IMR-90 (cell line): Measurements from ENCODE around the gene TNFRSF1B. TPM values are rescaled to one million over a fixed set of nuclear protein-coding genes. Genes with fewer than 3 reads are reported as not detected.

Experiments used
- ATAC-seq: fragments of 200-7000 bp; cut with Tn5 transposase; 2 replicates; pipeline ENCODE4 v1.9.1; 2020; ENCODE audit warnings: low read depth, mild to moderate bottlenecking, moderate library complexity
- BruUV-seq: library from RNA; stranded (reverse); fragments of 400-500 nt; replicated peaks from 2 replicates; lab custom pipeline; 2021; lab: Mats Ljungman, UMichigan
- CTCF ChIA-PET: fragments of 300-600 bp; formaldehyde crosslinking; extraction: SDS; loops from one replicate; lab custom pipeline; 2021; ENCODE audit warnings: antibody characterized with exemption; lab: Yijun Ruan, JAX
- POLR2A ChIA-PET: fragments of 300-600 bp; sonication (Branson Sonifier 250); formaldehyde crosslinking; loops from one replicate; lab custom pipeline; 2022; ENCODE audit warnings: antibody characterized with exemption; ENCODE audit not compliant: unreplicated experiment; lab: Charles Lee
- DNase-seq: peaks from one replicate; pipeline ENCODE4 v3.0.0; 2013
- H2AFZ ChIP-seq: replicated peaks from 2 replicates; pipeline ENCODE3; 2013; ENCODE audit warnings: low read length, mild to moderate bottlenecking; ENCODE audit not compliant: poor library complexity
- H2AK5ac ChIP-seq: 2 replicates; pipeline ENCODE4 v1.6.1; 2013; ENCODE audit warnings: low read depth, low read length, inconsistent platforms
- H2AK9ac ChIP-seq: replicated peaks from 2 replicates; pipeline ENCODE3; 2013; ENCODE audit warnings: mild to moderate bottlenecking, low read depth, low read length, moderate library complexity; ENCODE audit not compliant: poor library complexity
- H2BK120ac ChIP-seq: 2 replicates; pipeline ENCODE4 v1.6.1; 2013; ENCODE audit warnings: low read depth, low read length, inconsistent platforms
- H2BK15ac ChIP-seq: 3 replicates; pipeline ENCODE4 v1.6.1; 2013; ENCODE audit warnings: low read depth, low read length, inconsistent platforms
- H2BK20ac ChIP-seq: 2 replicates; pipeline ENCODE4 v1.6.1; 2013; ENCODE audit warnings: low read depth, mild to moderate bottlenecking, inconsistent platforms, low read length, moderate library complexity
- H2BK5ac ChIP-seq: 2 replicates; pipeline ENCODE4 v1.6.1; 2013; ENCODE audit warnings: mild to moderate bottlenecking, low read depth, low read length, inconsistent platforms; ENCODE audit not compliant: poor library complexity, severe bottlenecking
- H3K14ac ChIP-seq: replicated peaks from 2 replicates; pipeline ENCODE4 v1.6.1; 2013; ENCODE audit warnings: low read depth, low read length, inconsistent platforms
- H3K18ac ChIP-seq: 2 replicates; pipeline ENCODE4 v1.6.1; 2013; ENCODE audit warnings: low read depth, low read length, control low read depth
- H3K23ac ChIP-seq: 2 replicates; pipeline ENCODE4 v1.6.1; 2013; ENCODE audit warnings: low read depth, low read length, inconsistent platforms
- H3K27ac ChIP-seq: 2 replicates; pipeline ENCODE4 v1.5.1; 2013; ENCODE audit warnings: mild to moderate bottlenecking, control low read depth, low read length; ENCODE audit not compliant: insufficient read depth
- H3K27me3 ChIP-seq: 2 replicates; pipeline ENCODE4 v1.6.1; 2013; ENCODE audit warnings: low read length; ENCODE audit not compliant: control insufficient read depth, insufficient read depth
- H3K36me3 ChIP-seq: 2 replicates; pipeline ENCODE4 v1.6.1; 2013; ENCODE audit warnings: low read length, mixed read lengths; ENCODE audit not compliant: control insufficient read depth, insufficient read depth
- H3K4ac ChIP-seq: 2 replicates; pipeline ENCODE4 v1.6.1; 2013; ENCODE audit warnings: low read depth, low read length, inconsistent platforms
- H3K4me1 ChIP-seq: 2 replicates; pipeline ENCODE4 v1.6.1; 2013; ENCODE audit warnings: low read length, mixed read lengths; ENCODE audit not compliant: control insufficient read depth, insufficient read depth
- H3K4me2 ChIP-seq: 2 replicates; pipeline ENCODE4 v1.6.1; 2013; ENCODE audit warnings: low read depth, mild to moderate bottlenecking, control low read depth, low read length, moderate library complexity
- H3K4me3 ChIP-seq: 2 replicates; pipeline ENCODE4 v1.5.1; 2013; ENCODE audit warnings: low read depth, mild to moderate bottlenecking, control low read depth, low read length, moderate library complexity; ENCODE audit not compliant: insufficient read depth
- H3K56ac ChIP-seq: 2 replicates; pipeline ENCODE4 v1.6.1; 2013; ENCODE audit warnings: low read length, inconsistent platforms; ENCODE audit not compliant: insufficient read depth; ENCODE audit errors: extremely low read depth
- H3K79me1 ChIP-seq, 2 experiments: 2 replicates each; pipeline ENCODE4 v1.6.1; 2013; ENCODE audit warnings: low read length in 2 of 2, inconsistent platforms in 1 of 2, low read depth in 1 of 2
- H3K9ac ChIP-seq: 2 replicates; pipeline ENCODE4 v1.6.1; 2013; ENCODE audit warnings: low read depth, low read length, control low read depth
- H3K9me1 ChIP-seq: 2 replicates; pipeline ENCODE4 v1.6.1; 2013; ENCODE audit warnings: low read length, inconsistent platforms; ENCODE audit not compliant: insufficient read depth
- H3K9me3 ChIP-seq: 2 replicates; pipeline ENCODE4 v1.6.1; 2013; ENCODE audit warnings: low read length; ENCODE audit not compliant: control insufficient read depth, insufficient read depth
- H4K20me1 ChIP-seq: 2 replicates; pipeline ENCODE4 v1.6.1; 2013; ENCODE audit warnings: low read length, inconsistent platforms; ENCODE audit not compliant: insufficient read depth
- H4K5ac ChIP-seq: 2 replicates; pipeline ENCODE4 v1.6.1; 2013; ENCODE audit warnings: mild to moderate bottlenecking, low read depth, low read length, control low read depth
- H4K8ac ChIP-seq, 2 experiments: 2 replicates each; pipeline ENCODE4 v1.6.1; 2013; ENCODE audit warnings: low read depth in 2 of 2, low read length in 2 of 2, control low read depth in 1 of 2, inconsistent platforms in 1 of 2
- H4K91ac ChIP-seq: 2 replicates; pipeline ENCODE4 v1.6.1; 2013; ENCODE audit warnings: low read depth, low read length, inconsistent platforms; ENCODE audit not compliant: insufficient read depth
- NFE2L2 ChIP-seq: fragments of 150-350 bp; IDR thresholded peaks from 2 replicates; pipeline ENCODE4 v1.6.1; 2016; ENCODE audit warnings: low read depth, mild to moderate bottlenecking, low read length
- RFX5 ChIP-seq: IDR thresholded peaks from 2 replicates; pipeline ENCODE4 v1.8.0; 2012; ENCODE audit warnings: low read depth, mild to moderate bottlenecking, low read length, moderate library complexity
- WGBS, 2 experiments: methylation state at CpG; one replicate each; pipeline versions ENCODE4 v1.1.5 to v1.1.7; 2013; ENCODE audit warnings: missing lambda C conversion rate in 2 of 2; ENCODE audit not compliant: insufficient read length in 1 of 2; ENCODE audit errors: extremely low coverage in 2 of 2; 5-methylcytosine and 5-hydroxymethylcytosine counted together
- dilution Hi-C: fragments of 300-500 bp; cut with HindIII; formaldehyde crosslinking; loops from one replicate; pipeline ENCODE4 v1.14.3; 2018; ENCODE audit warnings: low sequenced_read_pairs; ENCODE audit not compliant: unreplicated experiment
- in situ Hi-C: fragments of 300-500 bp; cut with MboI; formaldehyde crosslinking; loops from 3 replicates; pipeline ENCODE4 v1.14.3; 2019; ENCODE audit warnings: low sequenced_read_pairs, inconsistent platforms, mixed read lengths
- intact Hi-C: fragments of 100-400 bp; cut with micrococcal nuclease; formaldehyde crosslinking; loops from 2 replicates; pipeline ENCODE4 v1.10.0; 2022
- polyA plus RNA-seq, 3 experiments: library from polyadenylated mRNA; depleted of rRNA; stranded (reverse); fragments of >200 nt; gene quantifications; 2 replicates each; pipeline ENCODE4 v1.2.3, GENCODE V29; 2012; ENCODE audit warnings: low replicate concordance in 1 of 3
- total RNA-seq: library from RNA; depleted of rRNA; stranded (reverse); fragments of >200 nt; gene quantifications from 2 replicates; pipeline ENCODE4 v1.2.3, GENCODE V29; 2012
- TF ChIP-seq, protein P1 (sequence below): fragments of 150-350 bp; IDR thresholded peaks from 2 replicates; pipeline ENCODE4 v1.6.1; 2016; ENCODE audit warnings: low read depth, mild to moderate bottlenecking, low read length, moderate library complexity, borderline replicate concordance

TNFRSF1B gene
- total and polyA plus RNA-seq, 2 of the 4 experiments (the other 2 are of a cell fraction), result 4.3 to 8.9 TPM

DNA sequence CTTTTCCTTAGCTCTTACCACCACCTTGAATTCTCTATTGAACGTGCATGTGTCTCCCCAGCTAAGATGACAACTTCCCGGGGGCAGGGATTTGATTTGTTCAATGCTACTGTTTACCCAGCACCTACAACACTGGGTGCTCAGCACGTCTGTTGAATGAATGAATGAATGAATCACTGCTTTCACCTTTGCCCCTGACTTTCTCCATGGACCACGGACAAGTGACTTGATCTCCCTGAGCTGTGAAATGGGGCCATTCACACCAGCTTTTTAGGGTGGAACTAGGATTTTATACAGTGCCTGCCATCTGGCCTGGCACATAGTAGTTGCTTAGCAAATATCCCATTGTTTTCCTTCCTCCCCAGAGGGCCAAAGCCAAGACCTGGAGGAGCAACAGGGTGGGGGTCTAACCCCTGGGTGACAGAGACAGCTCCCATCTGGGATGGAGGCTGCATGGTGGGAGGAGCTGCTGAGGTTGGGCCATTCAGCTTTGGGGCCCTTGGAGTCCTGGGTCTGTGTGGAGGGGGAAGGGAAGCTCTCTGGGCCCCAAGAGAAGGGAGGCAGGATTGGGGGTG lies 15.7 kb downstream of the TNFRSF1B start:
- no peak overlapping the region for H3K4me3 ChIP-seq
- H3K27ac ChIP-seq, result no peak overlapping the region
- DNase-seq (no peak), ATAC-seq (no peak)
- no peak overlapping the region for H3K23ac ChIP-seq
- no peak overlapping the region for H2AK9ac ChIP-seq
- H2BK15ac ChIP-seq, result peak overlapping the region; percentile 22; the same call in 2 of the 3 replicates
- no peak overlapping the region for H3K4me2 ChIP-seq
- H3K56ac ChIP-seq, result no peak overlapping the region
- H4K20me1 ChIP-seq, result no peaks in the 10 kb centered on the region
- H3K36me3 ChIP-seq, result no peaks in the 10 kb centered on the region
- H2BK120ac ChIP-seq, result peak overlapping the region; percentile 57
- dilution Hi-C loops, result no loop called here
- H4K91ac ChIP-seq, result peak overlapping the region; percentile 38
- TF ChIP-seq, protein P1, sequence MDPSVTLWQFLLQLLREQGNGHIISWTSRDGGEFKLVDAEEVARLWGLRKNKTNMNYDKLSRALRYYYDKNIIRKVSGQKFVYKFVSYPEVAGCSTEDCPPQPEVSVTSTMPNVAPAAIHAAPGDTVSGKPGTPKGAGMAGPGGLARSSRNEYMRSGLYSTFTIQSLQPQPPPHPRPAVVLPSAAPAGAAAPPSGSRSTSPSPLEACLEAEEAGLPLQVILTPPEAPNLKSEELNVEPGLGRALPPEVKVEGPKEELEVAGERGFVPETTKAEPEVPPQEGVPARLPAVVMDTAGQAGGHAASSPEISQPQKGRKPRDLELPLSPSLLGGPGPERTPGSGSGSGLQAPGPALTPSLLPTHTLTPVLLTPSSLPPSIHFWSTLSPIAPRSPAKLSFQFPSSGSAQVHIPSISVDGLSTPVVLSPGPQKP, result no peak
- TF ChIP-seq NFE2L2, result no peak
- no peak for TF ChIP-seq RFX5
- H3K18ac ChIP-seq, result no peak overlapping the region; the same call in 1 of the 2 replicates
- no peak overlapping the region for H2BK5ac ChIP-seq
- peak overlapping the region; percentile 18 to 37; a peak in 1 of 4 replicates for H4K8ac ChIP-seq
- H3K9me1 ChIP-seq, result peaks cover 11% of the 10 kb centered on the region
- ChIA-PET POLR2A (no interaction called here), CTCF (no interaction called here)
- H3K14ac ChIP-seq, result 0 out of 2 replicates have a peak overlapping the region, but pooled peaks have one; percentile 29
- no TSS peak for BruUV-seq
- WGBS, 2 experiments, result no CpG with 5 or more reads among the region's 4 CpGs
- peak overlapping the region; percentile 85 for H2AK5ac ChIP-seq
- no peaks in the 10 kb centered on the region for H3K27me3 ChIP-seq
- H4K5ac ChIP-seq, result peak overlapping the region; percentile 11; the same call in 1 of the 2 replicates
- no peak overlapping the region for H2AFZ ChIP-seq
- H3K4me1 ChIP-seq, result peaks cover 48% of the 10 kb centered on the region
- no peaks in the 10 kb centered on the region for H3K9me3 ChIP-seq
- peaks cover 0 to 11% of the 10 kb centered on the region in 2 experiments; a peak in 3 of 4 replicates for H3K79me1 ChIP-seq
- no peak overlapping the region for H3K9ac ChIP-seq
- peak overlapping the region; percentile 29; the same call in 1 of the 2 replicates for H2BK20ac ChIP-seq
- intact Hi-C loops, result no loop called here
- in situ Hi-C loops, result no loop called here
- H3K4ac ChIP-seq, result peak overlapping the region; percentile 30; the same call in 1 of the 2 replicates
